ENCODE measurements around the gene CNBD2. TPM values are rescaled to one million over a fixed set of nuclear protein-coding genes. Genes with fewer than 3 reads are reported as not detected.

Gene CNBD2
- total RNA-seq, 1 experiment from 2014 or later = 3.8 TPM

DNA sequence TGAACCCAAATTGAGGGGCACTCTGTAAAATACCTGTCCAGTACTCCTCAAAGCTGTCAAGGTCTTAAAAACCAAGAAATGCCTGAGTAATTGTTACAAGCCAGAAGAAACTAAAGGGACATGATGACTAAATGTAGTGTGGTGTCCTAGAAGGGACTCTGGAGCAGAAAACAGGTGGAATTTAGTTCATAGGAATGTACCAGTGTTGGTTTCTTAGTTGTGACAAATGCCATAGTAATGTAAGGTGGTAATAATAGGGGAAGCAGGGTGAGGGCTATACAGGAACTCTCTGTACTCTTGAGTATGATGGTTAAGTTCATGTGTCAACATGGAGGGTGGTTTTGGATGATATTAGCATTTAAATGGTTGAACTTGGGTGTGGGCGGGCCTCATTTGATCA, 92.3 kb downstream of the CNBD2 start (continued):
- TF ChIP-seq, protein P1, sequence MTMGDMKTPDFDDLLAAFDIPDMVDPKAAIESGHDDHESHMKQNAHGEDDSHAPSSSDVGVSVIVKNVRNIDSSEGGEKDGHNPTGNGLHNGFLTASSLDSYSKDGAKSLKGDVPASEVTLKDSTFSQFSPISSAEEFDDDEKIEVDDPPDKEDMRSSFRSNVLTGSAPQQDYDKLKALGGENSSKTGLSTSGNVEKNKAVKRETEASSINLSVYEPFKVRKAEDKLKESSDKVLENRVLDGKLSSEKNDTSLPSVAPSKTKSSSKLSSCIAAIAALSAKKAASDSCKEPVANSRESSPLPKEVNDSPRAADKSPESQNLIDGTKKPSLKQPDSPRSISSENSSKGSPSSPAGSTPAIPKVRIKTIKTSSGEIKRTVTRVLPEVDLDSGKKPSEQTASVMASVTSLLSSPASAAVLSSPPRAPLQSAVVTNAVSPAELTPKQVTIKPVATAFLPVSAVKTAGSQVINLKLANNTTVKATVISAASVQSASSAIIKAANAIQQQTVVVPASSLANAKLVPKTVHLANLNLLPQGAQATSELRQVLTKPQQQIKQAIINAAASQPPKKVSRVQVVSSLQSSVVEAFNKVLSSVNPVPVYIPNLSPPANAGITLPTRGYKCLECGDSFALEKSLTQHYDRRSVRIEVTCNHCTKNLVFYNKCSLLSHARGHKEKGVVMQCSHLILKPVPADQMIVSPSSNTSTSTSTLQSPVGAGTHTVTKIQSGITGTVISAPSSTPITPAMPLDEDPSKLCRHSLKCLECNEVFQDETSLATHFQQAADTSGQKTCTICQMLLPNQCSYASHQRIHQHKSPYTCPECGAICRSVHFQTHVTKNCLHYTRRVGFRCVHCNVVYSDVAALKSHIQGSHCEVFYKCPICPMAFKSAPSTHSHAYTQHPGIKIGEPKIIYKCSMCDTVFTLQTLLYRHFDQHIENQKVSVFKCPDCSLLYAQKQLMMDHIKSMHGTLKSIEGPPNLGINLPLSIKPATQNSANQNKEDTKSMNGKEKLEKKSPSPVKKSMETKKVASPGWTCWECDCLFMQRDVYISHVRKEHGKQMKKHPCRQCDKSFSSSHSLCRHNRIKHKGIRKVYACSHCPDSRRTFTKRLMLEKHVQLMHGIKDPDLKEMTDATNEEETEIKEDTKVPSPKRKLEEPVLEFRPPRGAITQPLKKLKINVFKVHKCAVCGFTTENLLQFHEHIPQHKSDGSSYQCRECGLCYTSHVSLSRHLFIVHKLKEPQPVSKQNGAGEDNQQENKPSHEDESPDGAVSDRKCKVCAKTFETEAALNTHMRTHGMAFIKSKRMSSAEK (CRISPR knock-in tag; IDR thresholded peaks at IDR 0.05; ENCODE audit: borderline replicate concordance) = no peak
- TF ChIP-seq ESRRA (CRISPR knock-in tag; IDR thresholded peaks at IDR 0.05; ENCODE audit: borderline replicate concordance) = no peak
- TF ChIP-seq ATF1 (CRISPR knock-in tag; IDR thresholded peaks at IDR 0.05) = no peak

DNA sequence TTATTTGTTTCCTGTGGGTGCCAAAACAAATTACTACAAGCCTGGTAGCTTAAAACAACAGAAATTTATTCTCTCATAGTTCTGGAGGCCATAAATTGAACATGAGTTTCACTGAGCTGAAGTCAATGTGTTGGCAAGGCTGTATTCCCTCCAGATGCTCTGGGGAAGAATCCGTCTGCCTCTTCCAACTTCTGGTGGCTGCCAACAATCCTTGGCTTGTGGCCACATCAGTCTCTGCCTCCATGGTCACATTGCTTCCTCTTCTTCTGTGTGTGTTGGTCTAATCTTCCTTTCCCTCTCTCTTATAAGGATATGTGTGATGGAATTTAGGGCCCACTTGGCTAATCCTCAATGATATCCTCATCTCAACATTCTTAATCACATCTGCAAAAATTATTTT, 93.4 kb downstream of the CNBD2 start:
- peaks cover 5% of the 10 kb centered on the region; the same call in 1 of the 2 replicates for H3K4me1 Mint-ChIP-seq
- CTCF ChIA-PET = no interaction called here
- TF ChIP-seq NFATC4 (CRISPR knock-in tag; IDR thresholded peaks at IDR 0.05) (no peak), MYBL2 (CRISPR knock-in tag; IDR thresholded peaks at IDR 0.05) (no peak), ESRRA (CRISPR knock-in tag; IDR thresholded peaks at IDR 0.05; ENCODE audit: borderline replicate concordance) (no peak), FOXJ3 (CRISPR knock-in tag; IDR thresholded peaks at IDR 0.05; ENCODE audit: borderline replicate concordance) (no peak), ZBTB21 (CRISPR knock-in tag; IDR thresholded peaks at IDR 0.05; ENCODE audit: borderline replicate concordance) (no peak), CREM (CRISPR knock-in tag; IDR thresholded peaks at IDR 0.05) (no peak), MXD4 (CRISPR knock-in tag; IDR thresholded peaks at IDR 0.05; ENCODE audit: borderline replicate concordance) (no peak), TEAD1 (CRISPR knock-in tag; IDR thresholded peaks at IDR 0.05) (no peak), RORB (CRISPR knock-in tag; IDR thresholded peaks at IDR 0.05) (no peak), JUN (CRISPR knock-in tag; IDR thresholded peaks at IDR 0.05) (no peak)
- TF ChIP-seq, protein P2, sequence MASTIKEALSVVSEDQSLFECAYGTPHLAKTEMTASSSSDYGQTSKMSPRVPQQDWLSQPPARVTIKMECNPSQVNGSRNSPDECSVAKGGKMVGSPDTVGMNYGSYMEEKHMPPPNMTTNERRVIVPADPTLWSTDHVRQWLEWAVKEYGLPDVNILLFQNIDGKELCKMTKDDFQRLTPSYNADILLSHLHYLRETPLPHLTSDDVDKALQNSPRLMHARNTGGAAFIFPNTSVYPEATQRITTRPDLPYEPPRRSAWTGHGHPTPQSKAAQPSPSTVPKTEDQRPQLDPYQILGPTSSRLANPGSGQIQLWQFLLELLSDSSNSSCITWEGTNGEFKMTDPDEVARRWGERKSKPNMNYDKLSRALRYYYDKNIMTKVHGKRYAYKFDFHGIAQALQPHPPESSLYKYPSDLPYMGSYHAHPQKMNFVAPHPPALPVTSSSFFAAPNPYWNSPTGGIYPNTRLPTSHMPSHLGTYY (CRISPR knock-in tag; IDR thresholded peaks at IDR 0.05) = no peak
- TF ChIP-seq, protein P3, sequence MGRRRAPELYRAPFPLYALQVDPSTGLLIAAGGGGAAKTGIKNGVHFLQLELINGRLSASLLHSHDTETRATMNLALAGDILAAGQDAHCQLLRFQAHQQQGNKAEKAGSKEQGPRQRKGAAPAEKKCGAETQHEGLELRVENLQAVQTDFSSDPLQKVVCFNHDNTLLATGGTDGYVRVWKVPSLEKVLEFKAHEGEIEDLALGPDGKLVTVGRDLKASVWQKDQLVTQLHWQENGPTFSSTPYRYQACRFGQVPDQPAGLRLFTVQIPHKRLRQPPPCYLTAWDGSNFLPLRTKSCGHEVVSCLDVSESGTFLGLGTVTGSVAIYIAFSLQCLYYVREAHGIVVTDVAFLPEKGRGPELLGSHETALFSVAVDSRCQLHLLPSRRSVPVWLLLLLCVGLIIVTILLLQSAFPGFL (CRISPR knock-in tag; IDR thresholded peaks at IDR 0.05; ENCODE audit: borderline replicate concordance) = no peak
- TF ChIP-seq, protein P4, sequence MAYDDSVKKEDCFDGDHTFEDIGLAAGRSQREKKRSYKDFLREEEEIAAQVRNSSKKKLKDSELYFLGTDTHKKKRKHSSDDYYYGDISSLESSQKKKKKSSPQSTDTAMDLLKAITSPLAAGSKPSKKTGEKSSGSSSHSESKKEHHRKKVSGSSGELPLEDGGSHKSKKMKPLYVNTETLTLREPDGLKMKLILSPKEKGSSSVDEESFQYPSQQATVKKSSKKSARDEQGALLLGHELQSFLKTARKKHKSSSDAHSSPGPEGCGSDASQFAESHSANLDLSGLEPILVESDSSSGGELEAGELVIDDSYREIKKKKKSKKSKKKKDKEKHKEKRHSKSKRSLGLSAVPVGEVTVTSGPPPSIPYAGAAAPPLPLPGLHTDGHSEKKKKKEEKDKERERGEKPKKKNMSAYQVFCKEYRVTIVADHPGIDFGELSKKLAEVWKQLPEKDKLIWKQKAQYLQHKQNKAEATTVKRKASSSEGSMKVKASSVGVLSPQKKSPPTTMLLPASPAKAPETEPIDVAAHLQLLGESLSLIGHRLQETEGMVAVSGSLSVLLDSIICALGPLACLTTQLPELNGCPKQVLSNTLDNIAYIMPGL (CRISPR knock-in tag; IDR thresholded peaks at IDR 0.05) = no peak
- TF ChIP-seq, protein P5, sequence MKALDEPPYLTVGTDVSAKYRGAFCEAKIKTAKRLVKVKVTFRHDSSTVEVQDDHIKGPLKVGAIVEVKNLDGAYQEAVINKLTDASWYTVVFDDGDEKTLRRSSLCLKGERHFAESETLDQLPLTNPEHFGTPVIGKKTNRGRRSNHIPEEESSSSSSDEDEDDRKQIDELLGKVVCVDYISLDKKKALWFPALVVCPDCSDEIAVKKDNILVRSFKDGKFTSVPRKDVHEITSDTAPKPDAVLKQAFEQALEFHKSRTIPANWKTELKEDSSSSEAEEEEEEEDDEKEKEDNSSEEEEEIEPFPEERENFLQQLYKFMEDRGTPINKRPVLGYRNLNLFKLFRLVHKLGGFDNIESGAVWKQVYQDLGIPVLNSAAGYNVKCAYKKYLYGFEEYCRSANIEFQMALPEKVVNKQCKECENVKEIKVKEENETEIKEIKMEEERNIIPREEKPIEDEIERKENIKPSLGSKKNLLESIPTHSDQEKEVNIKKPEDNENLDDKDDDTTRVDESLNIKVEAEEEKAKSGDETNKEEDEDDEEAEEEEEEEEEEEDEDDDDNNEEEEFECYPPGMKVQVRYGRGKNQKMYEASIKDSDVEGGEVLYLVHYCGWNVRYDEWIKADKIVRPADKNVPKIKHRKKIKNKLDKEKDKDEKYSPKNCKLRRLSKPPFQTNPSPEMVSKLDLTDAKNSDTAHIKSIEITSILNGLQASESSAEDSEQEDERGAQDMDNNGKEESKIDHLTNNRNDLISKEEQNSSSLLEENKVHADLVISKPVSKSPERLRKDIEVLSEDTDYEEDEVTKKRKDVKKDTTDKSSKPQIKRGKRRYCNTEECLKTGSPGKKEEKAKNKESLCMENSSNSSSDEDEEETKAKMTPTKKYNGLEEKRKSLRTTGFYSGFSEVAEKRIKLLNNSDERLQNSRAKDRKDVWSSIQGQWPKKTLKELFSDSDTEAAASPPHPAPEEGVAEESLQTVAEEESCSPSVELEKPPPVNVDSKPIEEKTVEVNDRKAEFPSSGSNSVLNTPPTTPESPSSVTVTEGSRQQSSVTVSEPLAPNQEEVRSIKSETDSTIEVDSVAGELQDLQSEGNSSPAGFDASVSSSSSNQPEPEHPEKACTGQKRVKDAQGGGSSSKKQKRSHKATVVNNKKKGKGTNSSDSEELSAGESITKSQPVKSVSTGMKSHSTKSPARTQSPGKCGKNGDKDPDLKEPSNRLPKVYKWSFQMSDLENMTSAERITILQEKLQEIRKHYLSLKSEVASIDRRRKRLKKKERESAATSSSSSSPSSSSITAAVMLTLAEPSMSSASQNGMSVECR (CRISPR knock-in tag; IDR thresholded peaks at IDR 0.05; ENCODE audit: borderline replicate concordance) = no peak
- TF ChIP-seq, protein P6, sequence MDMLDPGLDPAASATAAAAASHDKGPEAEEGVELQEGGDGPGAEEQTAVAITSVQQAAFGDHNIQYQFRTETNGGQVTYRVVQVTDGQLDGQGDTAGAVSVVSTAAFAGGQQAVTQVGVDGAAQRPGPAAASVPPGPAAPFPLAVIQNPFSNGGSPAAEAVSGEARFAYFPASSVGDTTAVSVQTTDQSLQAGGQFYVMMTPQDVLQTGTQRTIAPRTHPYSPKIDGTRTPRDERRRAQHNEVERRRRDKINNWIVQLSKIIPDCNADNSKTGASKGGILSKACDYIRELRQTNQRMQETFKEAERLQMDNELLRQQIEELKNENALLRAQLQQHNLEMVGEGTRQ (CRISPR knock-in tag; IDR thresholded peaks at IDR 0.05) = no peak
- TF ChIP-seq, protein P7, sequence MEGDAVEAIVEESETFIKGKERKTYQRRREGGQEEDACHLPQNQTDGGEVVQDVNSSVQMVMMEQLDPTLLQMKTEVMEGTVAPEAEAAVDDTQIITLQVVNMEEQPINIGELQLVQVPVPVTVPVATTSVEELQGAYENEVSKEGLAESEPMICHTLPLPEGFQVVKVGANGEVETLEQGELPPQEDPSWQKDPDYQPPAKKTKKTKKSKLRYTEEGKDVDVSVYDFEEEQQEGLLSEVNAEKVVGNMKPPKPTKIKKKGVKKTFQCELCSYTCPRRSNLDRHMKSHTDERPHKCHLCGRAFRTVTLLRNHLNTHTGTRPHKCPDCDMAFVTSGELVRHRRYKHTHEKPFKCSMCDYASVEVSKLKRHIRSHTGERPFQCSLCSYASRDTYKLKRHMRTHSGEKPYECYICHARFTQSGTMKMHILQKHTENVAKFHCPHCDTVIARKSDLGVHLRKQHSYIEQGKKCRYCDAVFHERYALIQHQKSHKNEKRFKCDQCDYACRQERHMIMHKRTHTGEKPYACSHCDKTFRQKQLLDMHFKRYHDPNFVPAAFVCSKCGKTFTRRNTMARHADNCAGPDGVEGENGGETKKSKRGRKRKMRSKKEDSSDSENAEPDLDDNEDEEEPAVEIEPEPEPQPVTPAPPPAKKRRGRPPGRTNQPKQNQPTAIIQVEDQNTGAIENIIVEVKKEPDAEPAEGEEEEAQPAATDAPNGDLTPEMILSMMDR (IDR thresholded peaks at IDR 0.05) = no peak
- H3K4me3 Mint-ChIP-seq = no peak overlapping the region
- no peak for DNase-seq (ENCODE audit: low spot score)
- no peak overlapping the region for H3K27ac Mint-ChIP-seq
- POLR2A ChIA-PET = no interaction called here
- peaks cover 40% of the 10 kb centered on the region for H3K27me3 Mint-ChIP-seq (ENCODE audit: low read depth)
- no peak for ATAC-seq
- H3K36me3 Mint-ChIP-seq = peaks cover 4% of the 10 kb centered on the region; the same call in 1 of the 2 replicates
- H3K9me3 Mint-ChIP-seq = peaks cover 11% of the 10 kb centered on the region

Measured in WTC11 (cell line).